Parathyroid adenoma (tissue), 2 donors: ENCODE measurements around the gene OTUD3.
"Not testable (repeated sequence)": the region's sequence is repeated elsewhere in the genome, so short reads cannot be mapped to it uniquely, and the experiment has no call there.

ENCODE experiments used
- H2AFZ ChIP-seq: fragments of 300-600 bp; sonication (generic); one replicate; pipeline ENCODE4 v1.7.0; 2017; ENCODE audit warnings: antibody characterized with exemption, mild to moderate bottlenecking
- H3K27ac ChIP-seq: fragments of 300-600 bp; sonication (generic); one replicate; pipeline ENCODE4 v1.7.0; 2017
- H3K27me3 ChIP-seq: fragments of 300-600 bp; sonication (generic); one replicate; pipeline ENCODE4 v1.7.0; 2017; ENCODE audit warnings: low read length; ENCODE audit not compliant: control insufficient read depth, insufficient read depth
- H3K36me3 ChIP-seq: fragments of 300-600 bp; sonication (generic); one replicate; pipeline ENCODE4 v1.7.0; 2017; ENCODE audit warnings: low read length; ENCODE audit not compliant: control insufficient read depth, insufficient read depth
- H3K4me1 ChIP-seq: fragments of 300-600 bp; sonication (generic); one replicate; pipeline ENCODE4 v1.7.0; 2017; ENCODE audit warnings: control low read depth
- H3K4me2 ChIP-seq: fragments of 300-600 bp; sonication (generic); one replicate; pipeline ENCODE4 v1.7.0; 2017; ENCODE audit warnings: low read length
- H3K4me3 ChIP-seq: fragments of 300-600 bp; sonication (generic); one replicate; pipeline ENCODE4 v1.7.0; 2017; ENCODE audit warnings: low read depth, low read length
- H3K79me2 ChIP-seq: fragments of 300-600 bp; sonication (generic); one replicate; pipeline ENCODE4 v1.7.0; 2017; ENCODE audit warnings: control low read depth
- H3K9ac ChIP-seq: fragments of 300-600 bp; sonication (generic); one replicate; pipeline ENCODE4 v1.7.0; 2017; ENCODE audit warnings: mild to moderate bottlenecking
- H3K9me3 ChIP-seq: fragments of 300-600 bp; sonication (generic); one replicate; pipeline ENCODE4 v1.7.0; 2017; ENCODE audit warnings: low read length; ENCODE audit not compliant: control insufficient read depth
- TF ChIP-seq, protein P1 (sequence below): fragments of 300-600 bp; sonication (generic); IDR thresholded peaks from one replicate; pipeline ENCODE4 v1.7.0; 2017; ENCODE audit warnings: antibody characterized with exemption, mild to moderate bottlenecking
- donor health status: primary hyperparathyroidism.

OTUD3 gene

DNA sequence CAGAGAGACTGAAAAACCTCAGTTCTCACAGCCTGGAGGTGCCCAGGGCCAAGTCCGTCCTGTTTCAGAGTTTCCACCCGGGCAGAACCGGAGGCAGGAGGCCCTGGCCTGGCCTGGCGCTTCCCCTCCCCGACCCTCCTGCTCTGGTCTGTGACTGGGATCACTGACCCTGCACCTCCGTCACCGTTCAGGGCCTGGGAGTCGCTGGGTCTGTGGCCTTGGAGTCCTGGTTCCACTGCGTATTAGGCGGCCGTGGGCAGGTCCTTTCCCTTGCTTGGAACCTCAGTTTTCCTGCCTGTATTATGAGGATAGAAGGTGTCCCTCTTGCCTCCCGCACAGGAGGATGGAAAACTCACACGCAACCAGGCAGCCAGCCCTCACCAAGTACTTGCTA lies 41.8 kb downstream of the OTUD3 start:
- H3K36me3 ChIP-seq: no peaks in the 10 kb centered on the region
- H3K4me3 ChIP-seq: no peak overlapping the region
- peak overlapping the region; percentile 98 for H3K27ac ChIP-seq
- TF ChIP-seq, protein P1, sequence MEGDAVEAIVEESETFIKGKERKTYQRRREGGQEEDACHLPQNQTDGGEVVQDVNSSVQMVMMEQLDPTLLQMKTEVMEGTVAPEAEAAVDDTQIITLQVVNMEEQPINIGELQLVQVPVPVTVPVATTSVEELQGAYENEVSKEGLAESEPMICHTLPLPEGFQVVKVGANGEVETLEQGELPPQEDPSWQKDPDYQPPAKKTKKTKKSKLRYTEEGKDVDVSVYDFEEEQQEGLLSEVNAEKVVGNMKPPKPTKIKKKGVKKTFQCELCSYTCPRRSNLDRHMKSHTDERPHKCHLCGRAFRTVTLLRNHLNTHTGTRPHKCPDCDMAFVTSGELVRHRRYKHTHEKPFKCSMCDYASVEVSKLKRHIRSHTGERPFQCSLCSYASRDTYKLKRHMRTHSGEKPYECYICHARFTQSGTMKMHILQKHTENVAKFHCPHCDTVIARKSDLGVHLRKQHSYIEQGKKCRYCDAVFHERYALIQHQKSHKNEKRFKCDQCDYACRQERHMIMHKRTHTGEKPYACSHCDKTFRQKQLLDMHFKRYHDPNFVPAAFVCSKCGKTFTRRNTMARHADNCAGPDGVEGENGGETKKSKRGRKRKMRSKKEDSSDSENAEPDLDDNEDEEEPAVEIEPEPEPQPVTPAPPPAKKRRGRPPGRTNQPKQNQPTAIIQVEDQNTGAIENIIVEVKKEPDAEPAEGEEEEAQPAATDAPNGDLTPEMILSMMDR: no peak
- peak overlapping the region; percentile 45 for H2AFZ ChIP-seq
- peaks cover 33% of the 10 kb centered on the region for H3K4me1 ChIP-seq
- H3K79me2 ChIP-seq: no peaks in the 10 kb centered on the region
- H3K27me3 ChIP-seq: no peaks in the 10 kb centered on the region
- H3K9ac ChIP-seq: no peak overlapping the region
- H3K9me3 ChIP-seq: no peaks in the 10 kb centered on the region
- H3K4me2 ChIP-seq: no peak overlapping the region

DNA sequence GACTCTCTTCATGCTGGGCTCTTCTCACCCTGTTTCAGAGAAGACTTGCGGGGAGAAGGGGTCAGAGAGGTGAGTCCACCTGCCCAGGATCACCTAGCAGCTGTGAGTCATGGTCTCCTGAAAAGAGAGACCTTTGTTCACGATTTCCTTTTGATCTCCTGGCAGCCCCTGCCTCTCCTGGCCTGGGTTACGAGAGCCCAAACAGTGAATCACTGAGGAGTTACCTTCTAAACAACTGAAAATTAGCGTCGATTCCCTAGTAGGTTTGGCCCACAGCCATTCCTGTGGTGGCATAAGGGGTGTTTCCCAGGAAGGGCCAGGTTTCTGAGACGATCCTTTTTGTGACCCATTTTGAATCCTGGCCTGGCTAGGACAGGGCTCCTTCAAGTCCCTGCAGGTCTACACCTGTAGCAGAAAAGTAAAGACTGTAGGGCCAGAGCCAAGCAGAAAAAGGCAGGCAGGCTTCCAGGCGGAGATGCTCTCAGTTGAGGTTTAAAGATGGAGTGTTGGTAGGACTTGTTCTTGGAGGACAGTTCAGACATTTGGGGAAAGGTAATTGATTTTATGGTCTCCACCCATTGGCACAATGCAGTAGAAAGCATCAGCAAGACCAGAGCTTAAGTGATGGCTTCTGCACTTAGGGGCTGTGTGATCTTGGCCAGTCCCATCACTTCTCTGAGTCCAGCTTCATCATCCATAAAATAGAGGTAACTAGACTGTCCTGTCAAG lies 43.3 kb downstream of the OTUD3 start:
- Histone ChIP-seq H3K27me3 (no peaks in the 10 kb centered on the region), H3K9ac (no peak overlapping the region), H3K27ac (no peak overlapping the region), H2AFZ (no peak overlapping the region), H3K4me2 (no peak overlapping the region), H3K4me1 (peaks cover 32% of the 10 kb centered on the region), H3K79me2 (no peaks in the 10 kb centered on the region), H3K4me3 (no peak overlapping the region), H3K9me3 (no peaks in the 10 kb centered on the region), H3K36me3 (no peaks in the 10 kb centered on the region)
- TF ChIP-seq, protein P1: no peak

DNA sequence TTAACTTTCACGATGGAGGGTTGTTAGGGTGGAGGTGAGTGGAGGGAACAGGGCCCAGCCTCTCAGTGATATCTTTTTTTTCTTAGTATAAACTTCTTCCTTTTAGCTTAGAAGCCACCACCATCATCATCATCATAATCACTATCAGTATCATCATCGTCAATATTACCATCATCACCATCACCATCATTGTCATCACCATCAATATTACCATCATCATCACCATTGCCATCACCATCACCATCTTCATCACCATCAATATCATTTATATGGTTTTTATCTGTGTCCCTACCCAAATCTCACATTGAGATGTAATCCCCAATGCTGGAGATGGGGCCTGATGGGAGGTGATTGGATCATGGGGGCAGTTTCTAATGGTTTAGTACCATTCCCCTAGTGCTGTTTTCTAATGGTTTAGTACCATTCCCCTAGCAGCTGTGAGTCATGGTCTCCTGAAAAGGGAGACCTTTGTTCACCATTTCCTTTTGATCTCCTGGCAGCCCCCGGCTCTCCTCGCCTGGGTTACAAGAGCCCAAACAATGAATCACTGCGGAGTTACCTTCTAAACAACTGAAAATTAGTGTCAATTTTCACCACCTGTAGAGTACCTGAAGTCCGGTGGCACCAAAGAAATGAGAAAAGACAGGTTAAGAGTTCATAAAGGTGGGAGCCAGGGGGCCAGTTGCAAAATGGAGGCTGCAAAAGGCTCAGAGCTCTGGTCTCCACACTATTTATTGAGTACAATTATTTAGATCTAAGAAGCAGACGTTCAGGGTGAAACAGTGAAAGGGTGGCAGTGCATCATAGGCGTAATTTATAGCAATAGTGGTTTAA lies 44.3 kb downstream of the OTUD3 start:
- Histone ChIP-seq H3K27ac (no peak overlapping the region), H3K79me2 (no peaks in the 10 kb centered on the region), H2AFZ (no peak overlapping the region), H3K4me3 (no peak overlapping the region), H3K27me3 (no peaks in the 10 kb centered on the region), H3K36me3 (no peaks in the 10 kb centered on the region), H3K9me3 (no peaks in the 10 kb centered on the region), H3K9ac (no peak overlapping the region), H3K4me1 (peaks cover 24% of the 10 kb centered on the region), H3K4me2 (no peak overlapping the region)
- TF ChIP-seq, protein P1: no peak

DNA sequence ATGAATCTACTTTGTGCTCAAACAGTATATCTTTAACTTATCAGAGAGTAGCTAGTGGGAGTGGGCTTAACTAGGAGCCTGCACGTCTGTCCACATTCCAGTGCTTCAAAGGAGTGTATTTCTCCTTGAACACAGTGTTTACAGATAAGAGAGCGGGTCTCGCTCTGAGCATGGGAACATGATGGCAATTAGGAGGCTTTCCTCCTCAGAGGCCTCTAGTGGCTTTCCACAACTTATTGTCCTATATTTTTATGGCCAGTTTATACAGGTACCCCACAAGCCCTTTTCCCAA lies 44.9 kb downstream of the OTUD3 start:
- peaks cover 19% of the 10 kb centered on the region for H3K4me1 ChIP-seq
- H2AFZ ChIP-seq, H3K36me3 ChIP-seq, H3K79me2 ChIP-seq, H3K27ac ChIP-seq, H3K9ac ChIP-seq, H3K27me3 ChIP-seq, H3K4me3 ChIP-seq, H3K9me3 ChIP-seq, H3K4me2 ChIP-seq: not testable (repeated sequence)

DNA sequence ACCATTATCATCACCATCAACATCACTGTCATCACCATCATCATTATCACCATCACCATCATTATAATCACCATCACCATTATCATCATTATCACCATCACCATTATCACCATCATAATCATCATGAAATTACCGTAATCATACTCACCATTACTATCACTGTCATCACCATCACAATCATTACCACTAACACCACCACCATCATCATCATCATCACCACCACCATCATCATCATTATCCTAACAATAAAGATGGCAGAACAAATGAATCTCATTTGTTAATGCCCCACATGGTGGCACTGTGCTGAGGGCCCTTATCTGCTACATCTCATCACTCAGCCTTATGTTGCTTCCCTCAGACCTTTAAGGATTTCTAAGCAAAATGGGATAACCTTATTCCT lies 50.7 kb downstream of the OTUD3 start:
- no peak overlapping the region for H3K9ac ChIP-seq
- H3K79me2 ChIP-seq: no peaks in the 10 kb centered on the region
- no peak overlapping the region for H3K27ac ChIP-seq
- no peaks in the 10 kb centered on the region for H3K9me3 ChIP-seq
- H3K4me3 ChIP-seq: no peak overlapping the region
- H3K36me3 ChIP-seq: no peaks in the 10 kb centered on the region
- no peak overlapping the region for H2AFZ ChIP-seq
- H3K4me2 ChIP-seq: no peak overlapping the region
- H3K4me1 ChIP-seq: no peaks in the 10 kb centered on the region
- H3K27me3 ChIP-seq: no peaks in the 10 kb centered on the region
- TF ChIP-seq, protein P1: no peak
